CD4-positive, alpha-beta T cell treated with Interferon alpha-2 for 1 hour (primary cell): Measurements from ENCODE around the gene EBI3.
"Not testable (repeated sequence)": the region's sequence is repeated elsewhere in the genome, so short reads cannot be mapped to it uniquely, and the experiment has no call there.

Experiments
- DNase-seq, 2 donors: peaks; one replicate each; pipeline ENCODE4 v3.0.0-alpha.2; 2020 to 2022

Gene EBI3

DNA sequence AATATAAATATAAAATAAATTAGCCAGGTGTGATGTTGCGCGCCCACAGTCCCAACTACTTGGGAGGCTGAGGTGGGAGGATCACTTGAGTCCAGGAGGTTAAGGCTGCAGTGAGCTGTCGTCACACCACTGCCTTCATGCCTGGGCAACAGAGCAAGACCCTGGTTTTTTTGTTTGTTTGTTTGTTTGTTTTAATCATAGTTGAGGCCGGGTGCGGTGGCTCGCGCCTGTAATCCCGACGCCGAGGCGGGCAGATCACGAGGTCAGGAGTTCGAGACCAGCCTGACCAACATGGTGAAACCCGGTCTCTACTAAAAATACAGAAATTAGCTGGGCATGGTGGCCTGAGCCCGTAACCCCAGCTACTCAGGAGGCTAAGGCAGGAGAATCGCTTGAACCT lies 8.2 kb downstream of the EBI3 start:
- not testable (repeated sequence) for DNase-seq

DNA sequence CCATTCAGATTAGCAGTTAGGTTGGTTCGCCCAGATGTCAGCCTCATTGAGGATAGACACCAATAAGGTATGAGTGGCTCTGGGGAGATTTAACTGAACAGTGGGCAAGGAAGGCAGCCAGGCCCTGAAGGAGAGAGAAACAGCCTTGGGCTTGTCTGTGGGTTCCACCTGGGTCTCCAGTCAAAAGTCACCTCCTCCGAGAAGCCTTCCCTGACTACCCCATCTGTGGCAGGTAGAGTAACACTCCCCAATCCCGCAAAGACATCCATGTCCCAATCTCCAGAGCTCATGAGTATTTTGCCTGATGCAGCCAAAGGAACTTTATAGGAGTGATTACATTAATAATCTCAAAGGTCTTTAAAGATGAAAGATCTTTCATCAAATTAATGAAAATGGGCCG lies 9.5 kb downstream of the EBI3 start:
- no peak for DNase-seq

DNA sequence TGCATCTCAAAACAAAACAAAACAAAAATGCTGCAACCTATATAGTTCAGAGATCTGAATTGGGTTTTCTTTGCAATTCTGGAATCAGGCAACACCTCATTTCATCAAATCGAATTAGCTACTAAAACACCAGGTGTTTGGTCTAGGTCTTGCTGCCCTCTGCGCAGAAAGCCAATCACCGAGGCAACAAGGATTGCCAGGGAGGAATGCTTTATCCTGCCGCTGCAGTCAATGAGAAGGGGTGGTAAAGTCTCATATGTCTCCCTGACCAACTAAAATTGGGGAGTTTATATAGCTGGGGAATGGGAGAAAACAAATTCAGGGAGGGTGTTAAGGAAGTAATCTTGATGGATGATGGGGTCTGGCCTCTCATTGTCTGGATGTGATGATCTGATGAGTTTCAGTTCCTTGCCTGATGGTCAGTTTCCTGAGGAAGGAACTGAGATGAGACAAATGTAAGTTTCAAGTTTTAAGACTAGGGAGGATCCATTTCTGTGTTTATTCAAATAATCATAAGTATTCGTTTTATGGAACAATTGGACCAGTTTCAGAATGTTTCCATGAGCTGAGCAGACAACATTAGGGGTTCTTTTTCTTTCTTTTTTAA lies 12.6 kb downstream of the EBI3 start:
- no peak for DNase-seq

DNA sequence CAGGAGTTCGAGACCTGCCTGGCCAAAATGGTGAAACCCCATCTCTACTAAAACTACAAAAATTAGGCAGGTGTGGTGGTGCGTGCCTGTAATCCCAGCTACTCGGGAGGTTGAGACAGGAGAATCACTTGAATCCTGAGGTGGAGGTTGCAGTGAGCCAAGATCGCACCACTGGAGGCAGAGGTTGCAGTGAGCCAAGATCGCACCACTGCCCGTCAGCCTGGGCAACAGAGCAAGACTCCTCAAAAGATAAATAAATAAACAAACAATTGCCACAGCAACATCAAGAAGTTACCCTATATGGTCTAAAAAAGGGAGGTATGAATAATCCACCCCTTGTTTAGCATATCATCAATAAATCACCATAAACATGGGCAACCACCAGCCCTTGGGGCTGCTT lies 16.6 kb downstream of the EBI3 start:
- not testable (repeated sequence) for DNase-seq

DNA sequence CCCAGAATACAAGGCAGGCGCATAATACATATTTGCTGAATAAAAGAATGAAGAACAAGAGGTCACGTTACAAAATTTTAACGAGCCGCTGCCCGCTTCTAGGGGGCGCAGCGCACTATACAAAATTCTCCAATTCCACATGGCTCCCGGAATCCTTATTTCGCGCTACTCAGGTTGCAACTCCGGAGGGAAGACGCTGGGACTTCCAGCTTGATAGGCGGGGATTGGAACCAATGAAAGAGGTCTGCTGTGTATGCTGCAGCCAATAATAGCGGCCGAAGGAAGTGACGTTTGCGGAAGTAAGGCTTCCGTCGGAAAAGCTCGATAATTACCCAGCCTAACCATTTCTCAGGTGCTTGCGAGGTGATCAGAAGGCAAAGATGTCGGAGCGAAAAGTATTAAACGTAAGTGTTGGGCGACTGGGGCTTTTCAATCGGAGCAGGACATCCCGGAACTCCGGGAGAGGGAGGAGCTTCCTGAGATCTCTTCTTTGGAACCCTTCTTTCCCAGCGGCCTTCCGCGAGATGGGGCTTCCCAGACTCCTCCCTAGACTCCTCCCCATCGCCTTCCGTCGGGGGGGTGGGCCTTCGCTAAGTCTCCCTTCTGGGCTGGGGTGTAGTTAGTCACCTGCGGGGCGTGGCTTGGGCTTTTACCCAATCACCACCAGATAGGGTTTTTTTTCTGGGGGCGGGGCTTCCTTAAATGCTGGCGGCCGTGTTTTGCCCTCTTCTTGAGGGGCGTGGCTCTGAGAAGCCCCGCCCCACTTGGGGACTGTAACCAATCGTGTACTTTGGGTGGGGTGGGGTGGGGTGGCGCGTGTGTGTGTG lies 17.7 kb downstream of the EBI3 start, which contains the start of gene YJU2:
Gene YJU2, plus strand, starts transcription at position 314 of the 827 bp plus-strand sequence. Its CDS starts 67 bp downstream, at position 381.
- peak; percentile 99 for DNase-seq

DNA sequence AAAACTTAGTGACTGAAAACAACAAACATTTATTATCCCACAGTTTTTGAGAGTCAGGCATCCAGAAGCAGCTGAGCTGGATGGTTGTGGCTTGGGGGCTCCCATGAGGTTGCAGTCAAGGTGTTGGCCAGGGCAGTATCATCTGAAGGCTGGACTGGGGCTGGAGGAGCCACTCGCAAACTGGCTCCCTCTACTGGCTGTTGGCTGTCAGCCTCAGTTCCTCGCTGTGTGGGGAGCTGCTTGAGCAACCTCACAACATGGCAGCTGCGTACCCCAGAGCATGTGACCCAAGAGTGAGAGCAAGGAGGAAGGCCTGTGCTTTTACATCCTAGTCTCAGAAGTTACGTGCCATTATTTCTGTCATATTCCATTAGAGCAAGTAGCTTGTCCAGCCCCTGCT lies 27.2 kb downstream of the EBI3 start:
- DNase-seq, result no peak

DNA sequence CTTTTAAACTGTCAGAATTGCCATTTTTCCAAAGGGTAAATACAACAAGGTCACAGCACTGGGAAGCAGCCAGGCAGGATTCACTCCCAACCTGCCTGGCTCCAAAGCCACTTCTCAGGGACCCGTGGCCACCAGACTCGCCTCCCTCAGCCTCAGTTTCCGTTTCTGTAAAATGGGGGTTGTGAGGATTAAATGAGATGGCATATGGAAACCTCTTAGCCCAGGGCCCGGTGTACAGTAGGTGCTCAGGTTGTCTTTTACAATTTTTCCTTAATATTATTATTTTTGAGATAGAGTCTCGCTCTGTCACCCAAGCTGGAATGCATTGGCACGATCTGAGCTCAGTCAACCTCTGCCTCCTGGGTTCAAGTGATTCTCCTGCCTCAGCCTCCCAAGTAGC lies 27.7 kb downstream of the EBI3 start:
- DNase-seq, result no peak

DNA sequence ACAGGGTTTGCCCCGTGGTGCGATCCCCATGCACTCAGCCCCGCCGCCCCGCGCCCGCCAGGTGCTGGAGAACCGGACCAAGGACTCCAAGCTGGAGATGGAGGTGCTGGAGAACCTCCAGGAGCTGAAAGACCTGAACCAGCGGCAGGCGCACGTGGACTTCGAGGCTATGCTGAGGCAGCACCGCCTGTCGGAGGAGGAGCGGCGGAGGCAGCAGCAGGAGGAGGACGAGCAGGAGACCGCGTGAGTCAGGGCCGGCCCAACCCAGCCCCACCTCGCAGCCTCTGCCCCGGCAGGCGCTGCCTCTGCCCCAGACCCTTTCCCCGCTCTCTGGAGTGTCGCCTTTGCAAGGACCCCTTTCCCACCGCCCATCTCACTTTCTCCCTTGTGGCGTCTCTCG lies 28.9 kb downstream of the EBI3 start:
- DNase-seq, result no peak

DNA sequence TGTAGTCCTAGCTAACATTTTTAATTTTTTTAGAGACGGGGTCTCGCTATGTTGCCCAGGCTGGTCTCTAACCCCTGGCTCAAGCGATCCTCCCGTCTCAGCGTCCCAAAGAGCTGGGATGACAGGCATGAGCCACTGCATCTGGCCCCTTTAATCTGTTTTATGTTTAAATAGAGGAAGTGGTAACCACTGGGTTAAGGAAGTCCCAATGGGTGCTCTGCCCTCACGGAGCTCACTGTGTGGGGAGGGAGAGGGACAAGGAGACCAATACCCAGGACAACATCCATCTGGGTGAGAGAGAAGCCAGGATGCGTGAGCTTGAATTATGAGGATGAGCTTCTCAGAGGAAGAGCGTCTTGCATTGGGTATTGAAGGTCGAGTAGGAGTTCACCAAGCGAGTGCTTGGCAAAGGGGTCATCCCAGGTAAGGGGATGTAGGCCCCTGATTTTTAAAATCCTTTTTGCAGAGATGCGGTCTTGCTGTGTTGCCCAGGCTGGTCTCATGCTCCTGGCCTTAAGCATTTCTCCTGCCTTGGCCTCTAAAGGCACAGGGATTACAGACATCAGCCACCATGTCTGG lies 31.4 kb downstream of the EBI3 start:
- DNase-seq, result no peak

DNA sequence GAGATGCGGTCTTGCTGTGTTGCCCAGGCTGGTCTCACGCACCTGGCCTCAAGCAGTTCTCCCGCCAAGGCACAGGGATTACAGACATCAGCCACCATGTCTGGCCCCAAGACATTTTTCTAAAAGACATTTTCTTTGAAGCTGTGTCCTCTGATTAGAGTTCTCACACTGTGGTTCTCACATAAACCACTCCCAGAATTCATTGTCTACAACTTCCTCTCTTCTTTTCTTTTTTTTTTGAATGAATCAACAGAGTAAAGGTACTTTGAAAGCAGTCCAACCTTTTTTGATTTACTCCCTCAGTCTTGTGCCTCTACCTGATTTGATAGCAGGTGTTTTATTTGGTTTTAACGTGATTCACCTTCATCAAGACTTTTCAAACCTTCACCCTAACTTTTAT lies 35.5 kb downstream of the EBI3 start:
- peak in 1 of 2 donors; percentile 33 for DNase-seq

DNA sequence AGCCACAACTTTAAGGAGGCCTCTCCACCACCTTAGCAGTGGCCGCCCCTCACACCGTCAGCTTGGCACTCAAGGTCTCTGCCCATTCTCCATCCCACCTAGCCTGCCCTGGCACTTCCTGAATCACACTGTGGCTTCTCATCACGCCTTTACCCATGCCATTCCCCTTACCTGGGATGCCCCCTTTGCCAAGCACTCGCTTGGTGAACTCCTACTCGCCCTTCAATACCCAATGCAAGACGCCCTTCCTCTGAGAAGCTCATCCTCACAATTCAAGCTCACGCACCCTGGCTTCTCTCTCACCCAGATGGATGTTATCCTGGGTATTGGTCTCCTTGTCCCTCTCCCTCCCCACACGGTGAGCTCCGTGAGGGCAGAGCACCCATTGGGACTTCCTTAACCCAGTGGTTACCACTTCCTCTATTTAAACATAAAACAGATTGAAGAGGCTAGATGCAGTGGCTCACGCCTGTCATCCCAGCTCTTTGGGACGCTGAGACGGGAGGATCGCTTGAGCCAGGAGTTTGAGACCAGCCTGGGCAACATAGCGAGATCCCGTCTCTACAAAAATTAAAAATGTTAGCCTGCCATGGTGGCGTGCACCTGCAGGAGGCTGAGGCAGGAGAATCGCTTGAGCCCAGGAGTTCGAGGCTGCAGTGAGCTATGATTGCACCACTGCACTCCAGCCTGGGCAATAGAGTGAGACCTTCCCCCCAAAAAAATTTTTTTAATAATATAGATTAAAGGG lies 37.1 kb downstream of the EBI3 start:
- no peak for DNase-seq

DNA sequence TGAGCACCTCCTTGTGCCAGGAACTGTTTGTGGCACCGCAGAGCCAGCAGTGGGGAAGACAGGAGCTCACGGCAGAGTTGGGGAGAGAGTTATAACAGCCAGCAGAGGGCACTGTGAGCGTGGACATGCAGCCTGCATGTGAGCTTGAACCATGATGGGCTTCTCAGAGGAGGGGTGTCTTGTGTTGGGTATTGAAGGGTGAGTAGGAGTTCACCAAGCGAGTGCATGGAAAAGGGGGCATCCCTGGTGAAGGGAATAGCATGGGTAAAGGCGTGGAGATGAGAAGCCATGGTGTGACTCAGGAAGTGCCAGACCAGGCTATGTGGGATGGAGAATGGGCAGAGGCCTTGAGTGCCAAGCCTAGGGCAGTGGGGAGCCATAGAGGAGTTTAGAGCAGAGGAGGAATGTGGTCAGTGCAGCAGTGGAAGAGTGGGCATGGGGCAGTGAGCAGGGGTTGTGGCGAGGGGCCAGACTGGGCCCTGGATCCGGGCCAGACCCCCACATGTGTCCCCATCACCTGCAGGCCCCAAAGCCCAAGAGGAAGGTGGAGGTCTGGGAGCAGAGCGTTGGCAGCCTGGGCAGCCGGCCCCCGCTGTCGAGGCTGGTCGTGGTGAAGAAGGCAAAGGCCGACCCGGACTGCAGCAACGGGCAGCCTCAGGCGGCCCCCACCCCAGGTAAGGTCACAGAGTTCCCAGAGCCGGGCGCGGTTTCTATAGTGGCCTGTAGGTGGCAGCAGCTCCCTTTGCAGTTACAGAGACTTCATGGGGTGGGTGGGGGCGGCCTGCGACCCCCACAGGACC lies 38.0 kb downstream of the EBI3 start:
- peak; percentile 45 to 60 for DNase-seq

DNA sequence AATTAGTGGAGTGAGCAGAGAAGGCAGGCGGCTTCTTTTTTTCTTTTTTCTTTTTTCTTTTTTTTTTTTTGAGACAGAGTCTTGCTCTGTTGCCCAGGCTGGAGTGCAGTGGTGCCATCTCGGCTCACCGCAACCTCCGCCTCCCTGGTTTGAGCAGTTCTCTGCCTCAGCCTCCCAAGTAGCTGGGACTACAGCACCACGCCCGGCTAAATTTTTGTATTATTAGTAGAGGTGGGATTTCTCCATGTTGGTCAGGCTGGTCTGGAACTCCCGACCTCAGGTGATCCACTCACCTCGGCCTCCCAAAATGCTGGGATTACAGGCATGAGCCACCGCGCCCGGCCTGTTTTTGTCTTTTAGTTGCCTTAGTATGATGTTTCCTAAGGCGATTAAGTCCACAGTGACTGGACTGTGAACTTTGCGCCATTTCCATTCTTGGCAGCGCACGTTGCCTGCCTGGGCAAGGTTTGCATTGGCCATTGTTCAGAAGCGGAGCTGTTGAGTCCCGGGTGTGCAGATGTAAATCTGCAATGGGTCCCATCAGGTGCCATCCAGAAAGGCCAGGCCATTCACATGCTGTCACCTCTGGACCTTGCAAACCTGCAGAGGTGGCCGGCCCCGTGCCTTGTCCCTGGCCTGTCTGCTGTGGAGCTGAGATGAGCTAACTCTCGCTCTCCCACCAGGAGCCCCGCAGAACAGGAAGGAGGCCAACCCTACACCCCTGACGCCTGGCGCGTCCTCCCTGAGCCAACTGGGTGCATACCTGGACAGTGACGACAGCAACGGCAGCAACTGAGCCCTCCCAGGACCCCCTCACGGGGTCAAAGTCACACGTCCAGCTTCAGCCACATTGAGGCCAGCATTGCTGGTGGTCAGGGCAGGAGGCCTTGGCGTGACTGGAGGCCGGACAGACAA lies 38.8 kb downstream of the EBI3 start:
- no peak for DNase-seq

DNA sequence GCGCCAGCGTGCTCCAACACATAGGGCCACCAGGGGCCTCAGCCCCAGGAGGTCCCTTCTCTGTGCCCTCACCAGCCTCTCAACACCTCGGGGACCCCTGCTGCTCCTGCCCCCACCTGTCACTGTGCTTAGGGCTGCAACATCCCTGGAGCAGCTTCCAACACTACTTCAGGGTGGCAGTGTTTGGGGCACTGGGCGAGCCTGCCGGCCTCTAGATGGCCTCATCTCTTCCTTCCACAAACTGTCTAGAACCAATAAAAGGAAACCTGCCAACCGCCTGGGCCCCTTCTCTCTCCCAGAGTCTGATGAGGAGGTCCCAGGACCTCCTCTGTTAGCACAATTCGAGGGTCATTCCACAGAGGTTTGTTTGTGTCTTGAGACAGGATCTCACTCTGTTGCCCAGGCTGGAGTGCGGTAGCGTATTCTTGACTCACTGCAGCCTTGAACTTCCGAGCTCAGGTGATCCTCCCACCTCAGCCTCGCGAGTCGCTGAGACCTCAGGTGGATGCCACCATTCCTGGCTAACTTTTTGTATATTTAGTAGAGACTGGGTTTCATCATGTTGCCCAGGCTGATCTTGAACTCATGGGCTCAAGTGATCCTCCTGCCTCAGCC lies 39.6 kb downstream of the EBI3 start:
- no peak for DNase-seq

DNA sequence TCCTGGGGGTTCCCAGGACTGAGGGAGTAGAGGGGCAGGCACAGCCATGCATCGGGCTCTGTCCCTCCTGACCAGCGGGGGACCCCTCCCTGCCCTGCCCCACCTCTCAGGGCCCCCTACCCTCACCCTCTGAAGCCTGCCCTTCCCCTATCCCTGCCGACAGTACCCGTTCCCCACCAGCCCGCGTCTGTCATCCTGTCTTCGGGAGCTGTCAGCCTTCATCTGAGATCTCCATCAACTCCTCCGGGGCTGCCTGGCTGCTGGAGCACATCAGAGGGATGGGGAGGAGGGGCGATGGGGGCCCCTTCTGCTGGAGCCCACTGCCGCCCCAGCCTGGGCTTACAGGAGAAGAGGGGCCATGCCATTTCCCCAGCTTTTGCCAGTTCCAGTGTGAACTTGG lies 43.6 kb downstream of the EBI3 start:
- DNase-seq, result no peak

DNA sequence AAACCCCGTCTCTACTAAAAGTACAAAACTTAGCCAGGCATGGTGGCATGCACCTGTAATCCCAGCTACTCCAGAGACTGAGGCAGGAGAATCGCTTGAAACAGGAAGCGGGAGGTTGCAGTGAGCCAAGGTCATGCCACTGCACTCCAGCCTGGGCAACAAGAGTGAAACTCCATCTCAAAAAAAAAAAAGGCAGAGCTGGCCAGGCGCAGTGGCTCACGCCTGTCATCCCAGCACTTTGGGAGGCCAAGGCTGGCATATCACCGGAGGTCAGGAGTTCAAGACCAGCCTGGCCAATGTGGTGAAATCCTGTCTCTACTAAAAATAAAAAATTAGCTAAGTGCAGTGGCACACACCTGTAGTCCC lies 45.0 kb downstream of the EBI3 start:
- not testable (repeated sequence) for DNase-seq

DNA sequence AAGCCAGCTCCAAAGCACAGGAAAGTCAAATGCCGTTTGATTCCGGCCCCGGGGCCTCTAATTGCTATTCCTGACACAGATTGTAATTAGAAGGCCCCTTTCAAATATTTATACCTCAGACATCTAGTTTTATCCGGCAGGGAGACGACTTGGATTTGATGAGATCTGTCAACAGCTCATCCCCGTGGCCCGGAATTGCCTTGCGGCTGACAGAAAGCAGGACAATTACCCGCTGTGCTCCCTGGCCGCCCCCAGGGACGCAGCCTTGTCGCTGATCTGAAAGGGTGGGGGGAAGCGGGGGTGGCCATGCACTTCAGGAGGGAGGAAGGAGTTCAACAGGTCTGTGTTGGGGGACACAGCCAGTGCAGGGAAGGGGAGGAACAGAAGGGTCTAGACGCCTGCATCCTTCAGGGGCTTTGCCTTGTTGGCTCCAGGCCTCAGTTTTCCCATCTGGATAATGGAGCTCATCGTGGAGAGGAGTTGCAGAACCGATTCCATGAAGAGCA lies 47.9 kb downstream of the EBI3 start:
- no peak for DNase-seq

DNA sequence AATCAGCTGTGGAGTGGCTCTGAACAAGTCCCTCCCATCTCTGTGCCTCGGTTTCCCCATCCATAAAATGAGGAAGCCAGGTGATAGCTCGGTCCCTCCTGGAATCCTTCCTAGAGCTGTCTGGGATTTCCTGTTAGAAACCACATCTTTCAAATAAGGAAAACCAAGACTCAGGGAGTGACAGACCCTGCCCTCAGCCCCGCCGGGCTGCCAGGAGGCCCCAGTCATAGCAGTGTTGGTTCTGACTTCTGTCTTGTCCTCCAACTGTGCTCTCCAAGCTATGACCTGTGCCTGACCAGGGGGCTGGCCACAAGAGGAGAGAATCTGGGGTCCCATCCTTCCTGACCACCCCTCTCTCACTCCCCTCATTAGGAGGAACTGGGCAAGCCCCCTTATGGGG lies 48.7 kb downstream of the EBI3 start:
- DNase-seq, result no peak

DNA sequence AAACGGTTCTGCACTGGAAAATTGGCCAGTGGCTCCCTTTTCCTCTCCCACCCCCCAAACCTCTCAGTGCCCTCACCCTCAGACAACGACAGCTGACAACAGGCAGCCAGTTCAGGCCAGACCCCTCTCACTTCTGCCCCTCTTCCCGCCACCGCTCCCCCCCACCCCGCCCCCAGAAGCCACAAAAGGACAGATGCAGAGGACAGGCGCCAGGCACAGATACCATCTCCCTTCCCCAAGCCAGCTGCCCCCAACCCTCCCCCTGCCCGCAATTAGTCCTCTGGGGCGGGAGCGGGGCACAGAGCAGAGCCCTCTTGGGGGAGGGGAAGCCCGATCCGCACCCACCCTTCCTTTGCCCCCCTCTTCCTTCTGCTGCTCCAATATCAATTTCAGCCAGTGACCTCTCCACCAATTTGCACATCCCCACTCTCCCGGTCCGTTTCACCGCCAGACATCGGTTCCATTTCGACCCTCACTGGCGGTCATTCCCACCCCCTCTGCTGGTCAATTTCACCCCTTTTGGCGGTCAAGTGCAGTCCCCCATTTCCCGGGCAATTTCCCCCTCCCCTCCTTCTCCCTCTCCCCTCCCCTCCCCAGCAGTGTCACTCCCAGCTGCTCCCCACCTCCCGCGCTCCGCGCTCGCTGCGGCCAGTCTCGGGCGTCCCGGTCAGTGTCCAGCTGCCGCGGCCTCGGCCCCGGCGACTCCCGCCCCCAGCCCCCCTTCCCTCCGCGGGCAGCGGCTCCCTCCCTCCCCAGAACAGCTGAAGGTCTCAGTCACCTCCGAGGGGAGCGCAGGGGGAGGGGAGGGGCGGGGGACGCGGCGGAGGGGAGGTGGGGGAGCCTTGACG lies 49.3 kb downstream of the EBI3 start, which contains the start of gene SHD:
Gene SHD, plus strand, starts transcription at position 848 of the 848 bp plus-strand sequence. CDS start 798 bp downstream, outside the sequence.
- no peak for DNase-seq

DNA sequence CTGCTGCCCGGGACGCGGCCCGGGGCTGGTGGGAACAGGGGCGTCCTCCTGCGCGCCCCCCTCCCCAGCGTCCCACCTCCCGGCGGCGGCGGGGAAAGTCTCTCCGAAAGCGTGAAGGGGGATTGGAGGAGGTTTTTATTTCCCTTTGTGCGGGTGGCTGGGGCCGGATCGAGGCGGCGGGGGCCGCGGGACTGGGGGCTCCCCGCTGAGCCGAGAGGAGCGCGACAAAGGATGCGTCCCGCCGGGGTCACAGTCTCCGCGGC lies 49.9 kb downstream of the EBI3 start:
- DNase-seq, result no peak
